ENCODE results near the gene AMPD2. TPM values are rescaled to one million over a fixed set of nuclear protein-coding genes. Genes with fewer than 3 reads are reported as not detected.

Gene AMPD2
- total RNA-seq, 1 donor from 2014 or later, result 78.4 TPM

GRCh38 chr1:109628540-109629321 is 9.1 kb downstream of the AMPD2 start:
- Mint-ChIP-seq H3K27me3 (ENCODE audit: low read depth) (no peaks in the 10 kb centered on the region), H3K36me3 (ENCODE audit: low read depth) (peaks cover 51% of the 10 kb centered on the region), H3K4me3 (ENCODE audit: low read depth) (no peak overlapping the region), H3K4me1 (ENCODE audit: low read depth) (peaks cover 6% of the 10 kb centered on the region), H3K27ac (no peak overlapping the region), H3K9me3 (no peaks in the 10 kb centered on the region)
- DNase-seq (ENCODE audit: low spot score), result no peak
- intact Hi-C loops (cut with micrococcal nuclease), result loop anchor here (2.0 kb wide), 1 partner anchor 82 kb away; no protein-coding TSS in a partner anchor

DNA sequence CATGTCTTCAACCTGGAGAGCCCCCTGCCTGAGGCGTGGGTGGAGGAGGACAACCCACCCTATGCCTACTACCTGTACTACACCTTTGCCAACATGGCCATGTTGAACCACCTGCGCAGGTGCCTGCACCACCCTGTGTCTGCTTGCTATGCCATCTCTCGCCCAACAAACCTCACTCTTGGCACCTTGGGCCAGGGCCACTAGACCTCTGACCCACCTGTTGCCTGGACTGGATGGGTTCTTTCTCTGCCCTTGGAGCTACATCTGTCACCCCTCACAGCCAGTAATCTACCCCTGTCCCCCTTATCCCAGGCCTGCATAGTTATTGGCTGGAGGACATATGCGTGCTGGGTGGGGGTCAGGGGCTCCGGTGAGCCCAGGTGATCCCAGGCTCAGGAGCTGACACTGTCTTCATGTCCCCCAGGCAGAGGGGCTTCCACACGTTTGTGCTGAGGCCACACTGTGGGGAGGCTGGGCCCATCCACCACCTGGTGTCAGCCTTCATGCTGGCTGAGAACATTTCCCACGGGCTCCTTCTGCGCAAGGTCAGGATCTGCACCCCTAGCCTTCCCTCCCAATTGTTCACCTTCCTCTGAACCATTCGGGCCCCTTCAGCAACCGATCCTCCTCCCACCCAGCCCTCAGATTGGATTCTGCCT is 9.9 kb downstream of the AMPD2 start:
- Mint-ChIP-seq H3K27me3 (ENCODE audit: low read depth) (no peaks in the 10 kb centered on the region), H3K4me3 (ENCODE audit: low read depth) (no peak overlapping the region), H3K36me3 (ENCODE audit: low read depth) (peaks cover 51% of the 10 kb centered on the region), H3K9me3 (no peaks in the 10 kb centered on the region), H3K27ac (no peak overlapping the region), H3K4me1 (ENCODE audit: low read depth) (peaks cover 2% of the 10 kb centered on the region)
- intact Hi-C loops (cut with micrococcal nuclease), result loop anchor here (2.0 kb wide), 1 partner anchor 83 kb away; no protein-coding TSS in a partner anchor
- no peak for DNase-seq (ENCODE audit: low spot score)

DNA sequence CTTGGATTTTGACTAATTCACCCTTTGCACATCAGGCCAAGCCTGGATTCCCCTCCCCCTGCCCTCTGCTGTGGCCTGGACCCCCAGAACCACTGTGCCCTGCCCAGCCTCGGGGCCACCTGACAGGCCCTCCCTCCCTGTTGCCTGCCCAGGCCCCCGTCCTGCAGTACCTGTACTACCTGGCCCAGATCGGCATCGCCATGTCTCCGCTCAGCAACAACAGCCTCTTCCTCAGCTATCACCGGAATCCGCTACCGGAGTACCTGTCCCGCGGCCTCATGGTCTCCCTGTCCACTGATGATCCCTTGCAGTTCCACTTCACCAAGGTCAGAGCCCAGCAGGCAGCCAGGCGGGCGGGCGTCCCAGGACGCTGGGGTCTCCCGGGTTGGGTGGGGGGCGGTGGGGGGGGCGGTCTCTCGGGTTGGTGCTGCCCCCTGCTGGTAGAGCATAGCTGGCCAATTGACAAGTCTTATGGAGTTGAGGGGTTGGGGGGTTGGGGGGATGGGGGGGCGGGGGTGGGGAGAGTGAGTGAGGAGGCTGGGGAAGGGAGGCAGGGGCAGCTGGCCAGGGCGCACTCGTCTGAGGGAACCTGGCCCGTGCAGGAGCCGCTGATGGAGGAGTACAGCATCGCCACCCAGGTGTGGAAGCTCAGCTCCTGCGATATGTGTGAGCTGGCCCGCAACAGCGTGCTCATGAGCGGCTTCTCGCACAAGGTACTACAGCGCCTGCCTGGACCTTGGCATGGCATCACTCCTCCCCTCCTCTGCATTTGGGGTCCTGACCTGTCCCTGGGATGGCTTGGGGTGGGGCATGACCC is 10.7 kb downstream of the AMPD2 start:
- H3K9me3 Mint-ChIP-seq, result no peaks in the 10 kb centered on the region
- H3K4me1 Mint-ChIP-seq (ENCODE audit: low read depth), result peaks cover 9% of the 10 kb centered on the region

GRCh38 chr1:109630898-109631512 is 11.4 kb downstream of the AMPD2 start:
- intact Hi-C loops (cut with micrococcal nuclease), result no loop called here
- peaks cover 11% of the 10 kb centered on the region for H3K4me1 Mint-ChIP-seq (ENCODE audit: low read depth)
- no peaks in the 10 kb centered on the region for H3K27me3 Mint-ChIP-seq (ENCODE audit: low read depth)
- DNase-seq (ENCODE audit: low spot score), result no peak
- H3K27ac Mint-ChIP-seq, result no peak overlapping the region
- H3K36me3 Mint-ChIP-seq (ENCODE audit: low read depth), result peaks cover 48% of the 10 kb centered on the region
- H3K4me3 Mint-ChIP-seq (ENCODE audit: low read depth), result no peak overlapping the region
- no peaks in the 10 kb centered on the region for H3K9me3 Mint-ChIP-seq

More for the DNA sequence above, 10.7 kb downstream of the AMPD2 start:
- intact Hi-C loops (cut with micrococcal nuclease), result no loop called here
- DNase-seq (ENCODE audit: low spot score), result no peak
- Mint-ChIP-seq H3K4me3 (ENCODE audit: low read depth) (no peak overlapping the region), H3K27me3 (ENCODE audit: low read depth) (no peaks in the 10 kb centered on the region), H3K36me3 (ENCODE audit: low read depth) (peaks cover 51% of the 10 kb centered on the region), H3K27ac (no peak overlapping the region)

DNA sequence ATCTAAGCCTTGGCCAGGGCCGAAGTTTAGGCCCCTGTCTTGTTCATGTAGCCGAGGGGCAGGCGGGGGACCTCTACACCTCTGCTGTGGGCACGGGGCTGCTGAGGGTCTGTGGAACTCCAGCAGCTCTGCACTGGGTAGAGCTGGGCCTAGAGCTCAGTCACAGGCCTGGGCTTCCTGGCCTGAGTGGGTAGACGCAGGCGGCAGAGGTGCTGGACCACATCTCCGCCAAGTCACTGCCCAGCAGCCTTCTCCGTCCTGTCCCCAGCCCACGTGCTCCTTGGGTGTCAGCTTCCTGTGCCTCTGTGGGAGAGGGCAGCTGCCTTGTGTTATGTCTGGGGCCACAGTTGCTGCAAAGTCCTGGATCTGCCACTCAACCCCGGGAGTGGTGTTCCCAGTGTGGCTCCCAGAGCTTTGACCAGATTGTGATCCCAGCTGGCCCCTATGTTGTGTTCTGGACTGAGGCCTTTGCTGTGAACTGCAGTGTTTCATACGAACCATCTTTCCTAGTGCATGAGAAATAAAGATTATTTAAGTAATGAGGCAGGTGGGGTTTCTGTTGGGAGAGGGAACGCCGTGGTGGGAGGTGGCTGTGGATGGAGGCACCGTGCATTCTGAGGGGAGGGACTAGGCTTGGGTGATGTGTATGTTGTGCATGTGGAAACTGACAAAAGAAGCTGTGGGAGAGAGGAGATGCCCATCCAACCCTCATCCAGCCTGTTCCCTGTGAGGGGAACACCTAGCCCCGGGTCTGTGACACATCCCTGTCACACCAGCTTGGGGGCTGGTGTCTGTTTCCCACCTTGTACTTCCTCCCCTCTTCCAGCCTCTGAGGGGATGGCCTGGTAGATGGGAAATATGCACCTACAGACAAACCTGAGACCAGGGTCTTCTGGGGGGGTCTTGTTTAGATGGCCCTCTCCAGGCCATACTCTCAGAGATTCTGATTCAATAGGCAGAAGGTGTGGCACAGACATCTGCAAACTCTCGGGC is 12.2 kb downstream of the AMPD2 start:
- intact Hi-C loops (cut with micrococcal nuclease), result no loop called here
- Mint-ChIP-seq H3K27me3 (ENCODE audit: low read depth) (no peaks in the 10 kb centered on the region), H3K4me3 (ENCODE audit: low read depth) (no peak overlapping the region), H3K27ac (no peak overlapping the region), H3K9me3 (no peaks in the 10 kb centered on the region), H3K4me1 (ENCODE audit: low read depth) (peaks cover 11% of the 10 kb centered on the region), H3K36me3 (ENCODE audit: low read depth) (peaks cover 43% of the 10 kb centered on the region)
- DNase-seq (ENCODE audit: low spot score), result no peak

DNA sequence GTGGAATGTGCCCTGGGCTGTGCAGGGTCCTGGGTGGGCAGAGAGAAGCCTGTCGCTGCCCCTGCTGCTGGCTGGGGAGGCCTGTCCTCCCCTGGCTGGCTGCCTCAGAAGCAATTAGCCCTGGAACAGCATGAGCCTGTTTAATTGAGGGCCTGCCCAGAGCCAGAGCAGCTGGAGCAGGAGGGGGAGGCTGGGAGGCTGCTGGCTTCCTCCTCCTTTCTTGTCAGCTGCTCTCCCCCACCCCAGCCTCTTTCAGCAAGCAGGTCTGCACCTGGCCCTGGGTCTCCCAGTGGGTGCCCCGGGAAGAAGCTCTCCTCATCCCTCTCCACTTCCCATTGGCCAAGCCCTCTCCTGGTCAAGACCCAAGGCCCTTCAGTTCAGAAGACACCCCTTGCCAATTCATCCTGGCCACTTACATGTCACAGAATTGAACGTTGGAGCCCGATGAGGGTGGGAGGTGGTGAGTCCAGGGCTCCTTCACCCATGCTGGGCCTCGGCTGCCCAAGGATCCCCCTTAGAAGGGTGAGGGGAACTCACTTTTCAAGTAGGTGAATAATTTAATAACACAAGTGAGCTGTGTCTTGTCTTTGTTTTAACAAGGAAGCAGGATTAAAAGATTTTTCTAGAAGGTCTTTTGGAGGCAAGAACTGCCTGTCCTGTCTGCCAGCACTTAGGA is 13.2 kb downstream of the AMPD2 start:
- peaks cover 35% of the 10 kb centered on the region for H3K36me3 Mint-ChIP-seq (ENCODE audit: low read depth)
- no peak for DNase-seq (ENCODE audit: low spot score)
- no peaks in the 10 kb centered on the region for H3K27me3 Mint-ChIP-seq (ENCODE audit: low read depth)
- H3K9me3 Mint-ChIP-seq, result no peaks in the 10 kb centered on the region
- no peak overlapping the region for H3K4me3 Mint-ChIP-seq (ENCODE audit: low read depth)
- peaks cover 11% of the 10 kb centered on the region for H3K4me1 Mint-ChIP-seq (ENCODE audit: low read depth)
- no peak overlapping the region for H3K27ac Mint-ChIP-seq
- intact Hi-C loops (cut with micrococcal nuclease), result no loop called here

DNA sequence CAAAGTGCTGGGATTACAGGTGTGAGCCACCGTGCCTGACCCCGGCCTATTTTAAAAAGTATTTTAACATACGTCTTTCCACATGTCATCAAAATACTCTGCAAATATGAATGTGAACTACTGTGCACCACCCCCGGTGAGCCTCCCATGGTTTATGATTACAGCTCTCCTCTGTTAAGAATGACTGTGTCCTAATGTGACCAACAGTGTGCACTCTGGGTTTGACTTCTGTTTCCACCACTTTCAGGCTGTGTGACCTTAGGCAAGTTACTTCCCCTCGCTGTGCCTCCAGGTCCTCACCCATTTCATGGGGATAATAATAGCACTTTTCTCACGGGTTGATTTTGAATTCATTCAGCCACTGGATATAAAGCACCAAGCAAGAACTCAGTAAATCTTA is 14.7 kb downstream of the AMPD2 start:
- Mint-ChIP-seq H3K4me3 (ENCODE audit: low read depth) (no peak overlapping the region), H3K9me3 (no peaks in the 10 kb centered on the region), H3K27me3 (ENCODE audit: low read depth) (no peaks in the 10 kb centered on the region), H3K27ac (no peak overlapping the region), H3K4me1 (ENCODE audit: low read depth) (peaks cover 11% of the 10 kb centered on the region), H3K36me3 (ENCODE audit: low read depth) (peaks cover 24% of the 10 kb centered on the region)
- DNase-seq (ENCODE audit: low spot score), result no peak
- intact Hi-C loops (cut with micrococcal nuclease), result no loop called here

DNA sequence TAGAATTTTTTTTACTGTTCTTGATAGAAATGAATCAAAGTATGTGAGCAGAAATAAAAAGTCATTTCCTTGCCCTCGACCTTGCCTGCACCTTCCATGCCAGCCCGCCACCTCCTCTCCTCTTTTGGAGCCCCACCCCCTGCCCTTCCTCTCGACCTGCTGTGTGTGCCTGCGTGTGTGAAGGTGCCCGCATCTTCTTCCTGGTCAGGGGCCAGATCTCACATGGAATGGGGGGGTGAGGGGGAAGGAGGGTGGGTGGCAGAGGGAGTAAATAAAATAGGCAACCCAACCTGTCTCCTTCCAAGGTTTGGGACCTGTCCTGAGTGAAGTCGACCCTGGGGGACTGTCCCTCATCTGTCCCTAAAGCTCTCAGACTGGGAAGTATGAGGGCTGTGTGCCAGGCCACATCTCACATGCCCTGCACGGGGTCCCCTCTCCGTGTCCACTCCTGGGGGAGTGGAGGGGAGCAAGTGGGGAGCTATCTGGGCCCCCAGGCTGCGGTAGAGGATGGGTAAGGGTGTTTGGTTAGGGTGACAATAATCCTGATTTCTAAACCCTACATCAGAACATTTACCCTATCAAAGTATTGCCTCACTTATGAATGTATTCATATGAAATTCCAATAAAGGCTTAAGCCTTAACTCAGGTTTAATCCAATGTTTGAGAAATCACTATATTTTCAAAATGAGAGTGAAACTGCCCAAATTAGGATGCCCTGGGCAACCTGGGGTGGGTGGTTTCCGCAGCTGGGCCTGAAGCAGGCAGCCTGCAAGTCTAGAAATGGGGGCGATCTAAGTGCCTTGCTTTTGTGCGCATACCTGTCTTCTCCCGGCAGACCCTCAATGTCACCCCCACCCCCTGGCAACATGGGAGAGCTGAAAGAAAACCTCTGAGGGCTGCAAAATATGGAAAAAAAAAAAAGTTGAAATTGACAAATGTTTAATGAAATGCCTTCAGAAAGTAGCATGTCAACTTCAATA is 15.4 kb downstream of the AMPD2 start:
- Mint-ChIP-seq H3K36me3 (ENCODE audit: low read depth) (peaks cover 16% of the 10 kb centered on the region), H3K9me3 (no peaks in the 10 kb centered on the region), H3K4me3 (ENCODE audit: low read depth) (no peak overlapping the region), H3K27me3 (ENCODE audit: low read depth) (no peaks in the 10 kb centered on the region), H3K27ac (no peak overlapping the region), H3K4me1 (ENCODE audit: low read depth) (peaks cover 13% of the 10 kb centered on the region)
- no peak for DNase-seq (ENCODE audit: low spot score)
- intact Hi-C loops (cut with micrococcal nuclease), result no loop called here

GRCh38 chr1:109635862-109636200 is 16.2 kb downstream of the AMPD2 start:
- intact Hi-C loops (cut with micrococcal nuclease), result no loop called here
- H3K27me3 Mint-ChIP-seq (ENCODE audit: low read depth), result no peaks in the 10 kb centered on the region
- H3K9me3 Mint-ChIP-seq, result no peaks in the 10 kb centered on the region
- H3K27ac Mint-ChIP-seq, result no peak overlapping the region
- H3K36me3 Mint-ChIP-seq (ENCODE audit: low read depth), result peaks cover 13% of the 10 kb centered on the region
- H3K4me3 Mint-ChIP-seq (ENCODE audit: low read depth), result no peak overlapping the region
- DNase-seq (ENCODE audit: low spot score), result no peak
- peaks cover 16% of the 10 kb centered on the region for H3K4me1 Mint-ChIP-seq (ENCODE audit: low read depth)

DNA sequence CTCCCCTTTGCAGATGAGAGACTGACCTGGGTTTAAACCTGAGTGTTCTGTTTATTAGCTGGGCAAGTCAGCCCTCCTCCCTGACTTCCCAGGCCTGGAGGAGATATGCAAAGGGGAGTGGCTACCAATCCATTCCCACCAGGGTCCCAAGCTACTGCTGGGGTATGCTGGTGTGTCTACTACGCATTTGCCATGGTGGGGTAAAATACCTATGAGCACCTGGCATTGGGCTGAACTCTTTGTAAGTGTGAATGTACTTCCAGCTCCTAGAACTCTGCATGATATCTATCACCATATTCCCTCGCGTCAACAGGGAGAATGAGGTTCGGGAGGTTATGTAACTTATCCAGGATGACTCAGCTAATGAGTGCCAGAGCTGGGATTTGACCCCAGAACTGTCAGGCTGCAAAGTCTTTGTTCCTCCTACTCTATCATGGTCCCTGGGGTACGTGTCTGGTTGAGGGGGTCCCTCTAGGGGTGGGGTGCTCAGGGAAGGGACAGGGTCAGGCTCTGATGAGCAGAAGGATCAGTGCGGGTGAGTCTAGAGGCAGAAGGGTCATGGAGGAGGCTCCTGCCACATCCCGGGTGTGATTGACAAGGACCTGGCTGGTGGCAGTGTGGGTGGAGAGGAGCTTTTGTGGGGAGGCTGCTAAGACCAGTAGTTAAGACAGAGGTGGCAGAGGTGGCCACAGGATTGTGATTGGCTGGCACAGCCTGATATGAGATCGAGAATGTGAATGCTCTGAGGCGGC is 16.7 kb downstream of the AMPD2 start:
- no peaks in the 10 kb centered on the region for H3K9me3 Mint-ChIP-seq
- intact Hi-C loops (cut with micrococcal nuclease), result no loop called here
- no peak for DNase-seq (ENCODE audit: low spot score)
- H3K27me3 Mint-ChIP-seq (ENCODE audit: low read depth), result no peaks in the 10 kb centered on the region
- H3K36me3 Mint-ChIP-seq (ENCODE audit: low read depth), result peaks cover 8% of the 10 kb centered on the region
- no peak overlapping the region for H3K4me3 Mint-ChIP-seq (ENCODE audit: low read depth)
- H3K27ac Mint-ChIP-seq, result no peak overlapping the region
- H3K4me1 Mint-ChIP-seq (ENCODE audit: low read depth), result peaks cover 17% of the 10 kb centered on the region
